ENCODE measurements around the gene DENND2D.
"Not testable (repeated sequence)": the region's sequence is repeated elsewhere in the genome, so short reads cannot be mapped to it uniquely, and the experiment has no call there.

DENND2D gene

DNA sequence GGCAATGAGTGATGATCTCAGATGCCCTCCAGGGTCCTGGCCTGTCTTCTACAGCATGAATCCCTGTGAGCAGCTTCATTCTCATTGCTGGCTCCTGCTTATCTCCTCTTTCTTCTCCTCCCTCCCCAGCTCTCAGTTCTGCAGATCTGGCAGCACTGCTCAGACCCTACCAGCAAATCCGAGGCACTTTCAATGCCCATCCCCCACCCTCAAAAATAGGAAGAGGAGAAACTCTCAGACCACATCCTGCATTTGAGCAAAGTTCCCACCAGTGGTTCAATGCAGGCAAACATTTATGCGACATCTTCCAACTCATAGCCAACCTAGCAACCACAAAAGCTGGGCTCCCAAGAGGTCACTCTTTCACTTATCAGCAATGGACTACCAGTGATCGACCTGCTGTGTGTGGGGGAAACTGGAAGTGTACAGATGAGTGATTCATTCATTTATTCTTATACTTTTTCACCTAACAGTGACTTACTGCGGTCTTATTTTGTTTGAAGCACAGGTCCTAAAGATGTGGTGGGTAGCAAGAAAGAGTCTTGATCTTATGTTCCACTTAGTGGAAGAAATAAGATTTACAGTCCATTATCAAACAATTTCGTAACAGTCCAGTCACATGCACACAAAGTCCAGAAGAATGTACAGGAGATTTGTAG, 21.3 kb upstream of the DENND2D start:
- no peak for DNase-seq

DNA sequence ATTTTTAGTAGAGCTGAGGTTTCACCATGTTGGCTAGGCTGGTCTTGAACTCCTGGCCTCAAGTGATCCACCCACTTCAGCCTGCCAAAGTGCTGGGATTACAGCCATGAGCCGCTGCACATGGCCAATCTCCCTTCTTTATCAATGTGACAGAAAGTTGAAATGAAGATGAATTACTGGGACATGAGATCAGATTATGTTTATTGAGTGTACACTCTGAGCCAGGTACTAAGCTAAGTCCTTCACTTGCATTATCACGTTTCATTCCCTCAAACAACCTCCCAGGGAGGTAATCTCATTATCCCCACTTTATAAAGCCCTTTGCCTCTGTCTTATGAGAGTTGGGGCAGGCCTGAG, 20.8 kb upstream of the DENND2D start:
- no peak for DNase-seq

DNA sequence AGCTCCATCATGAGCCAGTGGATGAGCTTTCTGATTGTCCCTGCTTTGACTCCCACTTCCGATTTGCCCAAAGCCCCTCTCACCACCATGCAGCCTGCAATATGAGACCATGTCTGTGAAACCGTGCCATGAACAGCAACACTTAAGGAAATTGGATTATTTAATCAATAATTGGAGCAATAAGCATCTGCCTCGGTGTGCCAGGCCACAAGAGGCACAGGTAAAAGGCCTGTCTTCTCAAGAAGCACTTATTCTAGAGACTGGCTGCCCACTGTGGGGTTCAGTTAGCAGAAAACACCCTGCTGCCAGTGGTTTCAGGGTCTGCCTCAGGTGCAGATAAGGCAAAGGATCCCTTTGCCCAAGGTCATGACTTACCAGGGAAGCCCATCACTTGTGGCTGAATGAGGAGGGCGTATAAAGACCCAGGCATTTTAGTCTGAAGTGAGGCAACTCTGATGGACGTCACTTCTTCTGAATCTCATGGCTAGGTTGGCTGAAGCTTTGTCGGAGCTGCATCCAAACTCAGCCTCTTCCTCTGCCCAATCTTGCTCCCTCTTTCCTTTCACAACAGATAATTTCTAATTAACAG, 19.9 kb upstream of the DENND2D start:
- no peak for DNase-seq

DNA sequence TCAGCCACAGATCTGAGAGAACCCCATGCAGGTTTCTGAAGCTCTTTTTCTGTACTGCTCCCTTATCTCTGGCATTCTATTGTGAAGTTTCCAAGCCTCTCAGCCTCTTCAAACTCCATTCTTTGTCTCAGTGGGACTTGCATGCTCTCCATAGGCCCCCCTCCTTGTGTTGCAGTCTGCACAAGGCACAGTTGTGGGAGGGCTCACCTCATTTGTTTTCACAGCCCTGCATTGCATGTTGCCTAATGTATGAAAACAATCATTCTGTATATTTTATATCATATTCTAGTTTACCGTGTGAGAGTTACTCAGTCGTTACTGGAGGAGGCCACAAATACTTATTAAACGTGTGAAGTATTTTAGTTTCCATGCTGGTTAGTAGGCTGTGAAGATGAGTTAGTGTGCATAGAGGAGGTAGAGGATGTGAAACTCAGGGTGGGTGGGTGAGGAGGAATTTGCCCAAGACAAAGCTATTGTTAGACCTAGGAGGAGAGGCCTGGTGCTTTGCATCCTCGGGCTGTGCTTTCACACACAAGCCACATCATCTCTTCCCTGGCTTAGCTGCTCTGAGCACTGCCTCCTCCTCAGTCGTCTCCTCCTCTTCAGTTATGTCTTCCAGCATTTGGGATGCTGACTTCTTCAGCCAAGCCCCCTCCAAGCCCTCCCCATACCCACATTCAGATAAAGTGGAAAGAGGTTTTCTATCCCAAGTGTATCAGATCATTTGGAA, 19.3 kb upstream of the DENND2D start:
- DNase-seq = peak in 1 of 2 donors; percentile 66

DNA sequence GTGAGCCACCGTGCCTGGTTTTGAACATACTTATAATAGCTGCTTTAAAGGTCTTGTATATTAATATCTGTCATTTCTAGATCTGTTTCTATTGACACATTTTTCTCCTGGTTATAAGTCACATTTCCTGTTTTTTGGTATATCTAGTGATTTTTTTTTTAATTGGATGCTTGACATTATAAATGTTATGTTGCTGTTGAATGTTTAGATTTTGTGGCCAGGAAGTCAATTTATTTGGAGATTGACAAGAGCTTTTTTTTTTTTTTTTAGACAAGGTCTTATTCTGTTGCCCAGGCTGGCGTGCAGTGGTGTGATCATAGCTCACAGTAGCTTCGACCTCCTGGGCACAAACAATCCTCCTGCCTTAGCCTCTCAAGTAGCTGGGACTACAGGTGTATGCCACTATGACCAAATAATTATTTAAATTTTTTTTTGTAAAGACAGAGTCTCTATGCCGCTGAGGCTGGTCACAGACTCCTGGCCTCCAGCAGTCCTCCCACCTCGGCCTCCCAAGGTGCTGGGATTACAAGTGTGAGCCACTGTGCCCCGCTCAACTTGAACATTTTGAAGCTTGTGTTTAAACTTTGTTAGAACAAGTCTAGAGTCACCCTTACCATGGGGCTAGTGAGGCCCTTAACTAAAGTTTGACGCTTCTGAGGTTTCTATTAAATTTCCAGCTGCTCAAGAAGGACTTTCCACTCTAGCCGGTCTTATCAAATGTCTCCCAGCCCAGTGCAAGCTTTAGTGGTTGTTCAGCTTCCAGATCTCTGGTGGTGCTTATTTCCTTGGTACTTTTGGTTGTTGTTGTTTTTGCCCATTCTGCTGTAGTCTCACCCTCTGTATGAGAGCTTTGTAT, 18.5 kb upstream of the DENND2D start:
- no peak for DNase-seq

DNA sequence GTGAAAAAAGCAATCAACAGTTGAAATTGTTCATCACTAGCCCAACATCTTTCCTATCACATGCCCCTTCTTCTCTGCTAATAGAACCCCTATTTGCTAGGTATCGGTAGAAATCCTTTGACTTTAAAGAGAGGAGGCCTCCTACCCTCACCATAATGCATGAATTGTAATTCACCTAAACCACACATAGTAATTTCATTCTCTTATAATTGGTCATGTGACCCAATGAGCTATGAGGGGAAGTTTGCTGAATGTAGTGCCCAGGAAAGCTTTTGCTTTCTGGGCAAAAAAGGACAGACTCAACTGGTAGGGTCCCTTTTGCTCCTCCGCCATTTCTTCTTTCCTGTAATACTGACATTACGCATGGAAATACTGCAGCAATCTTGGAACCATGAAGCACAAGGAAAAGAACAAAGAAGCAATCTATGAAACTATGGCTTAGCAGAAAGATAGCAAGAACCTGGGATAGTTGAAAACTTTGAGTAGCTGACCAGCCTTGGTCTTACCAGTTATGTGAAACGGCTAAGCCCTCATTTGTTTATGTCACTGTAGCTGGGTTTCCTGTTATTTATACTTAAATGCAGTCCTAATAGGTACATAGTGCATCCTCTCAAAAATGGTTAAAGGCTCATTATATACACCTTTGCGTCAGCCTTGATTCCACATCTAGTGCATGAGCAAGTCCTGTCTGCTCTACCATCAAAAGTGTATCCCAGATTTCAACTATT, 16.9 kb upstream of the DENND2D start:
- DNase-seq = no peak

DNA sequence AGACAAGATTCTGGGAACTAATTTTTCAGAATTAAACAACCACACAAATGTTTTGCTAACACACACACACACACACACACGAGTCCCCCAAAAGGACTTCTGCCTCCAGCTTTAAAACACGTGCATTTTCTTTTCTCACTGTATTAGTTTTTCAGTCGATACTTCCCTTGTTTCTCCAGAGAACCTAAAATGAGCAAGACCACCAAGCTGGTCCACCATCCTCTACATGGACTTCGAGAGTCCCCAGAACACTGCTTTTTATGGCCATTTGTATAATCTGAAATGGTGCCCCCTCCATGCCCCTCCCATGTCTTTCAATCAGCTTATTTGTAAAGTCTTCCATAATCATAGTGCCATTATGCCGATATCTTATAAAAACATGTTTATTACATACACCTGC, 16.3 kb upstream of the DENND2D start:
- DNase-seq = no peak

DNA sequence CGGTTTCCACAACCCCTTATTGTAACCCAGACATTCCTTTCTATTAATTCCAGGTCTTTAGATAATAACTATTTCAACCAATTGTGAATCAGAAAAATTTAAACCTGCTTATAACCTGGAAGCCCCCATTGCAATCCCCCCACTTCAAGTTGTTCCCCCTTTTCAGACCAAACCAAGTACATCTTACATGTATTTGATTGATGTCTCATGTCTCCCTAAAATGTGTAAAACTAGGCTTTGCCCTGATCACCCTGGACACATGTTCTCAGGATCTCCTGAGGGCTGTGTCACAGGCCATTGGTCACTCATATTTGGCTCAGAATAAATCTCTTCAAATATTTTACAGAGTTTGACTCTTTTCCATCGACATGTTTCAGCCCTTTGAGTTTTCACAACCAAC, 14.8 kb upstream of the DENND2D start:
- not testable (repeated sequence) for DNase-seq

DNA sequence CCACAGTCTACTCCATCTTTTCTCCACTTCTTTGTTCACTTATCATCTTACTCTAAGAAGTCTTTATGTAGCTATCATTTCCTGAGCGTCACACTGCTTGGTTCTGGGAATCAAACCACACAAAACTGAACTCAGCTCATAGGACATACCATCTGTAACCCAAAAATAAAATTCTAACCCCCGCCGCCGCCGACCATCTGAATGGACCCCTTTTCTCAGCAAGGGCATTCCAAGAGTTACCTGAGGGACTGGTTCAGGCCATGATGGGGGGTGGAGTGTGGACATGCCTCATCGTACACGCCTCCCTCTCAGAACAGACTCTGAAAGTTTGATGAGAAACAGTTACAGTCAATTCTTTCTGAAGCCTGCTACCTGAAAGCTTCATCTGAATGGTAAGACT, 14.4 kb upstream of the DENND2D start:
- DNase-seq = no peak

DNA sequence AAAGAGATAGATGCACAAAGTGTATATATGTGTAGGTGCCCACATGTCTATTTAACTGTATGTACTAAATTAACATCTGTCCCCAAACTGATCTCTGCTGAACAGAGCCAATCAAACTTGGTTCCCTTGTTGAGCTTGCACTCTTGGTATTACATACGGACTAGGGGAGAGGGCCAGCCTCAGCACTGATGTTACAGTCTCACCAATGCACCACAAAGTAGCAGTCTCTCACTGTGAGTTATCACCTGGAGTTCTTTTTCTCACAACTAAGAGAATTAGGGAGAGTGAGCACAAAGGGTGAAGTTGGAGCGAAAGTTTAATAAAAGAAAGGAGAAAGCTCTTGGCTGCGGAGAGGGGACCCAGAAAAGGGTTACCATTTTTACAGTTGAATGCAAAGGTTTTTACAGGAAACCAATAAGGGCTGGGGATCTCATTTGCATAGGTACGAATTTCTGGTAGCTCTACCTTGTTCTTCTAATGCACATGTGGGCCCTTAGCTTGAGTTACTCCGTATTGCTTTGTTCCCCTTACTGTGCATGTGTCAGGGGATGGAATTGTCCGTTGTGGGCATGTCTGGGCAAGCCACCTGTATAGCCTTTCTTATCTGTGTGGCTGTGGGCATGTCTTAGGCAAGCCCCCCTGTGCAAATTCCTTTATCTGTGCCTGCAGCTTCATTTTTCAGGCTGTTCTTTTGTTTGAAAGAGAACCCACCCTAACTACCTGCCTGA, 13.8 kb upstream of the DENND2D start:
- DNase-seq = no peak

DNA sequence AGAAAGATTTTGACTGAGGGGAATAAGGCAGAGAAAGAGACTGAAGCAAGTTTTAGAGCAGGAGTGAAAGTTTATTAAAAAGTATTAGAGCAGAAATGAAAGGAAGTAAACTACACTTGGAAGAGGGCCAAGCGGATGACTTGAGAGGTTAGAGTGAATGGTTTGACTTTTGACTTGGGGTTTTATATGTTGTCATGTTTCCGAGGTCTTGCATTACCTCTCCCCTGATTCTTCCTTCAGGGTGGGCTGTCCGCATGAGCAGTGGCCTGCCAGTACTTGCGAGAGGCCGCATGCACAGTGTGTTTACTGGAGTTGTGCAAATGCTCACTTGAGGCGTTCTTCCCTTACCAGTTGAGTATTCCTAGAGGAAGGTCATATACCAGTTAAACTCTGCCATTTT, 13.0 kb upstream of the DENND2D start:
- DNase-seq = peak in 1 of 2 donors; percentile 48

DNA sequence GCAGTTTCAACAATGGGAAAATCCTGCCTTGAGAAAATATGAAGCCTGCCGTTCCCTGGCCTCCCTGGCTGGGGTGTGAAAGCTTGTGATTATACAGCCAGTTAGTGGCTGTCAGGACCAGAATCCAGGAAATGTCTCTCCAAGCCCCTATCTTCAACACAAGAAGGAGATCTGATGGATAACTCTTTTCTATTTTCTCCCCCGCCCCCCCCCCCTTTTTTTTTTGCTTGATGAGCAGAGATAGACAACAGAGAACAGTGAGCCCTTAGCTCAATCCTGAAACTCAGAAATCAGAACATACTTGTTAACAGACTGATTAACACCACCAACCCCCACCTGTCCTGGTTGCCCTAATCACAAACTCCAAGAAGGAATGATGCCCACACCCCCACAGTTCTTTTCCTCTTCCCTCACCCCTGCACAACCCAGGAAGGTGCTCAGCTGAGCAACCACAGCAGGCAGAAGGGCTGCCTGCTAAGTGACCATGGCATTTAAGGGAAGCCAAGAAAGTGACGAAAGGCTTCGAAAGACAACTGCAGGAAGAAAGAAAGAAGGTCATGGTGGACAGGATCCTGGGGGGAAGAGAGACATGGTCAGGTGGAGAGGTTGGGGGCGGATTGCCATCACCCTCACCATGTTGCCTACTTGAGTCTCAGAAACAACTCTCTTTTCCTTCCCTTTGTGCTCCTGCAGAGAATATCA, 12.3 kb upstream of the DENND2D start:
- DNase-seq = no peak

DNA sequence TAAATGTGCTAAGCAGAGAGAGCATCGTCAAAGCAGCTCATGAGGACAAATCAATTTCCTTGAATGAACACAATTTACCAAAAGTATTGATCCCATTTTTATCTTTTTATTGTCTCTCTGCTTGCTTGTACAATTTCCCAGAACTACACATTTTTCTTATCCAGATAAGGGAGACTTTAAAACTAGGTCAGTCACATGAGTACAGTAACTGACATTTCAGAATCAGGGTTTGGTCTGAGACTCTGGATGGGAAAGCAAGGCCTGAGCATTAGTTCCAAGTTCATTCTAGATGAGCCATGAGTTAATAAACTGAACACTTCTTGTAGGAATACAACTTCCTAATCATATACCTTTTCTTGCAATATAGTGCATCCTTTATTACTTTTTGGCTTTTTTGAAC, 11.5 kb upstream of the DENND2D start:
- DNase-seq = no peak

DNA sequence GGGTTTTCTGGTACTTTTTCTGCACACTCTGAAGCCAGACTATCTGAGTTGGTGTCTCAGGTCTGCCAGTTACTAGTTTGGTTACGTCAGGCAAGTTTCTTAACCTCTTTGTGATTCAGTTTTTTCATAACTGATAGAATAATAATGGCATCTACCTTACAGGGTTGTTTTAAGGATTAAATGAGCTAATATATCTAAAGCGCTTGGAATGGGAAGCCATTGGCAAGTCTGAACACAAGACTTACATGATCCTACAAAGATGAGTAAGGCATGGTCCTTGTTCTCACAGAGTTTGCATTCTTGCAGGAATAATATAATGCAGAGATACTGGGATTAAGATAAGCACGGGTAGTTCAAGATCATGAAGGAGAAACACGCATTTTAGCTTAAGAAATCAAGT, 9.2 kb upstream of the DENND2D start:
- no peak for DNase-seq

DNA sequence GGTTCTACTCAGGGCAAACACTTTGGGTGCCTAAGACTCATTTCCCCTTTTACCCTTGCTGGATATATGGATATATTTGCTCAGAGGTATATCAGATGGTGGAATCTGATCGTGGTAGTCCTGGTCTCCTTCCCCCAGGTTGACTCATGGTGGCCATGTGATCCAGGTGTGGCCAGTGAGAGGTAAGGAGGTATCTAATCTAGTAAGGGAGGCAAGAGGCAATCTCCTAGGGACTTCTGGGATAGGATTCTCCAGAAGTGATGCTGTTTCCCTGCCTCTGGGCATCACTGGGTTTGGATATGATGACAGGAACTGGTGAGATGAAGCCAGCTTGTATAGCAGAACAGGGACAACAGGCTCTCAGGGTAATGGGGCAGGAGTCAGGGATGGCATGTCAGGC, 8.5 kb upstream of the DENND2D start:
- no peak for DNase-seq

DNA sequence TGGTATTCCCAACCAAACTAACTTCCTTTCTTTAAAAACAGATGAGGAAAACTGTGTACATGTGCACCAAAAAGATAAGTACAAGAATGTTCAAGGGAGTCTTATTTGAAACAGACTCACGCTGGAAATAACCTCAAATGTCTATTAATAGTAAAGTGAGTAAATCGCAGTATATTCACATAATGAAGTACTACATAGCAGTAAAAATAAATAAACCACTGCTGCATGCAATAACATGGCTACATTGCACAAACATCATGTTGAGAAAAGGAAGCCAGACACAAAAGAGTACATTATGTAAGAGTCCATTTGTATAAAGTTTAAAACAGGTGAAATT, 5.2 kb upstream of the DENND2D start:
- peak; percentile 79 to 87 for DNase-seq

DNA sequence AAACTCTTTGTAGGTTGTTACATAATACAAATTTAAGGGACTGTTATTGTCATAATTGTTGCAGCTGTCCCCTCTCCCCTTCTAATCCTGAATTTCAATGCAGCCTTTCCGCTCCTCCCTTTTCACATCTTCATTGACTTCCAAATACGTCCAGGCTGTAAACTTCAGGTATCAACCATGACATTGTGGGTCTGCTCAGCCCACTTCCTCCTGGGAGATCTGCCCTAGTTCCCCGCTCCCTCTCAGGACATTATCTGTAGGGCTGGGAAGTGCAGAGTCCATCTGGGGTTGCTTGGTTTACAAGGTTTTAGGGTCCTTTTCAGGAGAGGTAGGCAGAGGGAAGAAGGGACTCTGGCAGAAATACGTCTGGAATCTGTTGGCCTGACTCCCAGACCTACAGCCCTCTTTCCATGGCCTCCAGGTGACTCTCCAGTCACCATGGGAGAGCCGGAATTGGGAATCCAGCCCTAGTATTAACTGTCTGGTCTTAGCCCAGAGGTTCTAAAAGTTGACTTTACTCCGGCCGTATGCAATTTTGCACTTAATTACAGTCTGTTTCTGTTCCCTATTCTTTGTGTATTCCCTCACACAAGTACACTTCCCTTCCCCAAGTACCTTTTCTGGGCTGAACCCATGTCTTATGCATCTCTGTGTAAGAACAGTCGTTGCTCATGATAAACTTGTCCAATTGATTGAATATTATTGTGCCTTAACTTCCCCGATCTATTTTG, 4.7 kb upstream of the DENND2D start:
- peak; percentile 56 to 59 for DNase-seq

DNA sequence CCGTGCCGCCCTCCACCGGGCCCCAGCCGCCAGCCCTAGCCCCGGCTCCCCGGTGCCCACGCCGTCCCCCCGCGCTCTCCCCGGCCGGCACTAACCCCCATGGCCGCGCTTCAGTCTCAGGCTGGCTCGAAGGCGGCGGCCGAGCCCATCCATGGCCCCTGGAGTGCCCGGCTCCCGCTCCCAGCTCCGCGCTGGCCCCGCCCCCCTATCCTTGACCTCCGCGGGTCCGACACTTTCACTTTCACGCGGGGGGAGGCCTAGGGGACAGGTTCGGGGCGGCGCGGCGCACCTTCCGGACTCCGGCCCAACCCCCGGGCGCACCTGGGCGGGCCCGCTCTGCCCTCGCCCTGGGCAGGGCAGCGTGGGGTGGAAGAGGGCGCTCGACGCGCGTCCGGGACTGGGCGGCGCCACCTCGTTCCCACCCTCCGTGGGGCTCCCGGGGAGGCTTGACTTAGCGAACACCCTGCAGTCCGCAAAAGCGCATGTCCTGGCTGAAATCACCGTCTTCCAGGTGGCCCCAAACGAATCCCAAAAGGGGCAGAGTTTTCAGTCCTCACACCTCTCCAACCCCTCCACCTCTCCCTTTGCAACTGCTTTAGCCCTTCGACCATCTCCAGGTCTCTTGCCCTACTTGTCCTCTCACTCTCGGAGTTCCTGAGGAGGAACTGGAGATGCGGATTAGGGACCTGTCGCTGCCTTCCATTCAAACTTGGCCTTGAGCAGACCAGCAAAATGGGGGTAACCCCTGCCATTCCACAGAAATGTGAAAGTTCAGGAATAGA, 3.9 kb upstream of the DENND2D start:
- no peak for DNase-seq

DNA sequence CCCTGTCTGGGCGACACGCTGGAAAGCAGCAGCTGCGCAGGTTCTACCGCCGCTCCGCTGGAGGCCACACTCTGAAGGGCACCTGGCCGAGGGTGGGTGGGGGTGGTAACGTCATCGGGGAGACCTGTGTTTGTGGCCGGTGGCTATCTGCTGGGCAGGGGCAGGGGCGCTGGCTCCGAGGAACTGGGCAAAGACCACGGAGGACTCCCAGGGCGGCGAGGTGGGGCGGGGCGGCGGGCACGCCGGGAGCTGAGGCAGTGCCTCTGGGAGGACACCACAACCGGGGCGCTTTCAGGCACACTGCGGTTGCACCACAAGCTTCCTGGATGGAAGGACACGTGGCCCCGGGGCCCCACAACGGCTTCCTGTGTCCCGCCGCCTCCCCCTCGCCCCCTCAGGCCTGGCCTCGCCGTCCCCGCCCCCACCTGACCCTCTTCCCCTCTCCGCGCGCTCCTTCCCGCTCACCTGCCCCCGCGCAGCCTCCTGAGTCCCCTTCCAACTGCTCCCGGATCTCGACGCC, 3.3 kb upstream of the DENND2D start:
- DNase-seq = peak in 1 of 2 donors; percentile 76

Data from inflammatory macrophage treated with lipopolysaccharide for 1 hour (primary cell).